Renal pelvis (tissue), 4 donors: Measurements from ENCODE around the gene CECR2. TPM values are rescaled to one million over a fixed set of nuclear protein-coding genes. Genes with fewer than 3 reads are reported as not detected.
"Not testable (repeated sequence)": the region's sequence is repeated elsewhere in the genome, so short reads cannot be mapped to it uniquely, and the experiment has no call there.

Source experiments
- DNase-seq: peaks from one replicate; pipeline ENCODE4 v3.0.0-alpha.2; 2013
- polyA plus RNA-seq, 3 donors: library from polyadenylated mRNA; unstranded; fragments of 120-200 nt; gene quantifications; one replicate each; pipeline ENCODE4 v1.2.1, GENCODE V29; 2013; ENCODE audit not compliant: insufficient read length in 3 of 3

Gene CECR2
- polyA plus RNA-seq, 3 donors, result 12.3 to 23.0 (median 21.7) TPM

- DNase-seq, result not testable (repeated sequence)
These were observed 196.9 kb downstream of the CECR2 start for GRCh38 chr22:17566016-17566687.

GRCh38 chr22:17566776-17567175, 197.5 kb downstream of the CECR2 start:
- no peak for DNase-seq

- peak; percentile 44 for DNase-seq
These were observed 200.8 kb downstream of the CECR2 start for GRCh38 chr22:17569971-17570511.

- DNase-seq, result peak; percentile 61
These were observed 201.8 kb downstream of the CECR2 start for GRCh38 chr22:17570851-17571631.

- DNase-seq, result no peak
These were observed 205.9 kb downstream of the CECR2 start for GRCh38 chr22:17575151-17575550.

GRCh38 chr22:17575681-17576080, 206.4 kb downstream of the CECR2 start:
- DNase-seq, result no peak

GRCh38 chr22:17576470-17576869, 207.2 kb downstream of the CECR2 start:
- no peak for DNase-seq

GRCh38 chr22:17578136-17578754, 209.0 kb downstream of the CECR2 start:
- peak; percentile 39 for DNase-seq

GRCh38 chr22:17579535-17579981, 210.3 kb downstream of the CECR2 start:
- DNase-seq, result no peak

GRCh38 chr22:17580441-17581031, 211.3 kb downstream of the CECR2 start:
- DNase-seq, result no peak

GRCh38 chr22:17581056-17581455, 211.8 kb downstream of the CECR2 start:
- no peak for DNase-seq

- no peak for DNase-seq
These were observed 212.4 kb downstream of the CECR2 start for GRCh38 chr22:17581631-17582030.

- no peak for DNase-seq
These were observed 213.9 kb downstream of the CECR2 start for GRCh38 chr22:17583151-17583550.

- no peak for DNase-seq
These were observed 217.7 kb downstream of the CECR2 start for GRCh38 chr22:17586831-17587440.

- DNase-seq, result no peak
These were observed 218.4 kb downstream of the CECR2 start for GRCh38 chr22:17587629-17588028.

- DNase-seq, result no peak
These were observed 219.3 kb downstream of the CECR2 start for GRCh38 chr22:17588606-17589005.

- no peak for DNase-seq
These were observed 220.6 kb downstream of the CECR2 start for GRCh38 chr22:17589810-17590375.

- DNase-seq, result no peak
These were observed 221.3 kb downstream of the CECR2 start for GRCh38 chr22:17590586-17590985.

GRCh38 chr22:17592201-17592600, 222.9 kb downstream of the CECR2 start:
- DNase-seq, result no peak

- no peak for DNase-seq
These were observed 227.0 kb downstream of the CECR2 start for GRCh38 chr22:17596226-17596625.

GRCh38 chr22:17597217-17597616, 228.0 kb downstream of the CECR2 start:
- no peak for DNase-seq
